Activated CD4-positive, alpha-beta T cell treated with anti-CD3 and anti-CD28 coated beads, Interleukin-2, amount 10 ng/mL, durations not matched to agents 7 days and 5 days (primary cell): ENCODE results near the gene YIPF3. TPM values are rescaled to one million over a fixed set of nuclear protein-coding genes. Genes with fewer than 3 reads are reported as not detected.
"Not testable (repeated sequence)": the region's sequence is repeated elsewhere in the genome, so short reads cannot be mapped to it uniquely, and the experiment has no call there.

Experiments used
- CTCF ChIA-PET: fragments of 350-600 bp; sonication (Branson Sonifier 250); formaldehyde crosslinking; loops from one replicate; lab custom pipeline; 2021; ENCODE audit warnings: antibody characterized with exemption; lab: Charles Lee
- POLR2A ChIA-PET: fragments of 350-600 bp; sonication (Branson Sonifier 250); formaldehyde crosslinking; loops from one replicate; lab custom pipeline; 2021; ENCODE audit warnings: antibody characterized with exemption; lab: Charles Lee
- DNase-seq: peaks from one replicate; pipeline ENCODE4 v3.0.0-alpha.2; 2020
- H3K27ac Mint-ChIP-seq: one replicate; pipeline ENCODE4 v1.8.0; 2021; ENCODE audit warnings: mild to moderate bottlenecking, moderate library complexity, mixed read lengths
- H3K27me3 Mint-ChIP-seq: one replicate; pipeline ENCODE4 v1.8.0; 2021; ENCODE audit warnings: mixed read lengths
- H3K36me3 Mint-ChIP-seq: one replicate; pipeline ENCODE4 v1.8.0; 2021; ENCODE audit warnings: low read depth, mixed read lengths
- H3K4me1 Mint-ChIP-seq: one replicate; pipeline ENCODE4 v1.8.0; 2021; ENCODE audit warnings: mixed read lengths
- H3K4me3 Mint-ChIP-seq: one replicate; pipeline ENCODE4 v1.8.0; 2021; ENCODE audit warnings: mild to moderate bottlenecking, moderate library complexity, mixed read lengths
- H3K9me3 Mint-ChIP-seq: one replicate; pipeline ENCODE4 v1.8.0; 2021; ENCODE audit warnings: mixed read lengths
- total RNA-seq, 2 experiments: library from RNA; stranded (reverse); gene quantifications; one replicate each; pipeline ENCODE4 v1.2.3, GENCODE V29; 2021

Gene YIPF3
- total RNA-seq, 2 experiments from 2014 or later, result 68.1 to 71.7 TPM

DNA sequence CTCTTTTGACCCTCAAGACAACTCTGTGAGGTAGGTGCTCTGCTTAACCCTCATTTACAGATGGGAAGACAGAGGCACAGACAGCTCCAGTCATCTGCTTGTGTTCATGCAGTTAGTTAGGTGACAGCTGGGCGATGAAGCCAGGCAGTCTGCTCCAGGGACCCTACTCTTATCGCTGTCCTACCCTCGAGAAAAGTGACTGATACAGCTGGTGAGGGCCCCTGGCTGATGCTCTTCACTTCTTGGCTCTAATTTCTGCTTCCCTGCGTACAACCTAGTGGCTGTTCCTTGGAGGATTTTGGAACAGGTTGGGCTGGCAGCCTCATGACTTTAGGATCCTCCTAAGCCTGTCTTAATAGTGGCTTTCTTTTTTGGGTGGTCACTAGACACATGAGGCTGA, 48.5 kb downstream of the YIPF3 start:
- Mint-ChIP-seq H3K9me3 (no peaks in the 10 kb centered on the region), H3K27me3 (peaks cover 16% of the 10 kb centered on the region), H3K4me1 (no peaks in the 10 kb centered on the region), H3K27ac (no peak overlapping the region), H3K4me3 (no peak overlapping the region), H3K36me3 (no peaks in the 10 kb centered on the region)
- CTCF ChIA-PET, result interaction anchor here (1.0 kb wide), 1 partner anchor 9 kb away, joined by 5 read pairs; the partner anchor contains the start of gene TJAP1
- POLR2A ChIA-PET, result no interaction called here
- no peak for DNase-seq

DNA sequence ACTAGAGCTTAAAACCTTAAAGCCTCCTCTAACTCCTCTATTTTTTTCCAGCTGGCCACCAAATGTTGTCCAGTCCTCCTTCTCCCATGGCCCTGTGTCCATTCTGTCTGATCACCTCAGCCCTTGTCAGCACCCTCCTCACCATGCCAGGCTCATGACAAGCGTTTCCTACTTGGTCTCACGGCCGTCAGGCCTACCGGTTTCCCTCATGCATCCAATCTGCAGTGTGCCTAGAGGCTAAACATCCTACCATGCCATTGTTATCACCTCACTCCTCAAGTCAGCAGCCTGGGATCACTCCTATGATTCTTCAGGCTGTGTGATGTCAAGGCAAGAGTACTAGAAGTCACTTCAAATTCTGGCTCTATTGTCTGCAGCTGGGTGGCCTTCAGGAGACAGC, 49.0 kb downstream of the YIPF3 start:
- Mint-ChIP-seq H3K4me1 (no peaks in the 10 kb centered on the region), H3K4me3 (no peak overlapping the region), H3K27ac (no peak overlapping the region), H3K27me3 (peaks cover 20% of the 10 kb centered on the region), H3K9me3 (no peaks in the 10 kb centered on the region), H3K36me3 (no peaks in the 10 kb centered on the region)
- CTCF ChIA-PET, result interaction anchor here (1.0 kb wide), 1 partner anchor 10 kb away, joined by 5 read pairs; the partner anchor contains the start of gene TJAP1
- POLR2A ChIA-PET, result no interaction called here
- no peak for DNase-seq

DNA sequence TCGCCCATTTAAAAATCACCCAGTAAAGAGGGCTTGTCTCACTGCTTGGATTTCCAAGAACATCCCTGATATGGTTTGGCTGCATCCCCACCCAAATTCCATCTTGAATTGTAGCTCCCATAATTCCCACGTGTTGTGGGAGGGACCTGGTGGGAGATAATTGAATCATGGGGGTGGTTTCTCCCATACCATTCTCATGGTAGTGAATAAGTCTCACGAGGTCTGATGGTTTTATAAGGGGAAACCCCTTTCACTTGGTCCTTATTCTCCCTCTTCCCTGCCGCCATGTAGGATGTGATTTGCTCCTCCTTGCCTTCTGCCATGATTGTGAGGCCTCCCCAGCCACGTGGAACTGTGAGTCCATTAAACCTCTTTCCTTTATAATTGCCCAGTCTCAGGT, 49.5 kb downstream of the YIPF3 start:
- H3K9me3 Mint-ChIP-seq, H3K4me3 Mint-ChIP-seq, DNase-seq, H3K4me1 Mint-ChIP-seq, POLR2A ChIA-PET, H3K27ac Mint-ChIP-seq, H3K36me3 Mint-ChIP-seq: not testable (repeated sequence)
- CTCF ChIA-PET, result interaction anchor here (1.0 kb wide), 1 partner anchor 10 kb away, joined by 5 read pairs; the partner anchor contains the start of gene TJAP1
- peaks cover 22% of the 10 kb centered on the region for H3K27me3 Mint-ChIP-seq

DNA sequence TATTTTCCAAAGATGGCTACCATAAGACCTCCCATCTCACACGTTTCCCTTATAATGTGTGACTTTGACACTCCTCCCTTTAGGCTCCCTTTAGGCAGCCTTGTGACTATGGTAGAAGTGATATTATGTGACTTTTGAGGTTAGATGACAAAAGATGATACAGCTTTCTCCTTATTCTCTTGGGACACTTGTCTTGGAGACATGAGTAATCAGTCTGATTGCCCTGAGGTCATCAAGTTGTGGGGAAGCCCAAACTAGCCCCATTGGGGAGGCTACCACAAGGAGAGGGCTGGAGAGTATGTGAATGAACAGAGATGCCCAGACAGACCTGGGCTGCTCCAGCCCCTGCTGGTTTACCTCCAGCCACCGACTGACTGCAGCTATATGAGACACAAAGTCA, 50.8 kb downstream of the YIPF3 start:
- ChIA-PET POLR2A (no interaction called here), CTCF (interaction anchor here (0.8 to 1.7 kb wide), 3 partner anchors 11 to 40 kb away, joined by 3 to 4 read pairs (median 3); partner anchors contain the start of gene TJAP1)
- H3K4me3 Mint-ChIP-seq, result no peak overlapping the region
- H3K27ac Mint-ChIP-seq, result no peak overlapping the region
- DNase-seq, result no peak
- H3K36me3 Mint-ChIP-seq, result no peaks in the 10 kb centered on the region
- H3K9me3 Mint-ChIP-seq, result no peaks in the 10 kb centered on the region
- no peaks in the 10 kb centered on the region for H3K4me1 Mint-ChIP-seq
- peaks cover 28% of the 10 kb centered on the region for H3K27me3 Mint-ChIP-seq

DNA sequence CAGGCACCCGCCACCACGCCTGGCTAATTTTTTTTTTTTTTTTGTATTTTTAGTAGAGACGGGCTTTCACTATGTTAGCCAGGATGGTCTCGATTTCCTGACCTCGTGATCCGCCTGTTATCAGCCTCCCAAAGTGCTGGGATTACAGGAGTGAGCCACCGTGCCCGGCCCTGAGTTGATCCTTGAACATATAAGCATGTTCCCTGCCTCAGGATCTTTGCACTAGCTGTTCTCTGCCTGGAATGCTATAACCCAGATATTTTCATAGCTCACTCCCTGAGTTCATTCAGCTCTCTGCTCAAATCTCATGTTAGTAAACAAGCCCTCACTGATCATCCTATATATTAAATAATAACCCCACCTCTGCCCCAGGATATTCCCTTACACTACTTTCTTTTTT, 52.4 kb downstream of the YIPF3 start:
- H3K27me3 Mint-ChIP-seq, result peaks cover 34% of the 10 kb centered on the region
- H3K4me3 Mint-ChIP-seq, result no peak overlapping the region
- H3K4me1 Mint-ChIP-seq, result no peaks in the 10 kb centered on the region
- H3K27ac Mint-ChIP-seq, result no peak overlapping the region
- DNase-seq, result no peak
- no peaks in the 10 kb centered on the region for H3K36me3 Mint-ChIP-seq
- no peaks in the 10 kb centered on the region for H3K9me3 Mint-ChIP-seq
- POLR2A ChIA-PET, result no interaction called here
- CTCF ChIA-PET, result interaction anchor here (0.6 to 1.6 kb wide), 3 partner anchors 15 to 680 kb away, joined by 3 to 4 read pairs (median 3); no protein-coding TSS in a partner anchor

DNA sequence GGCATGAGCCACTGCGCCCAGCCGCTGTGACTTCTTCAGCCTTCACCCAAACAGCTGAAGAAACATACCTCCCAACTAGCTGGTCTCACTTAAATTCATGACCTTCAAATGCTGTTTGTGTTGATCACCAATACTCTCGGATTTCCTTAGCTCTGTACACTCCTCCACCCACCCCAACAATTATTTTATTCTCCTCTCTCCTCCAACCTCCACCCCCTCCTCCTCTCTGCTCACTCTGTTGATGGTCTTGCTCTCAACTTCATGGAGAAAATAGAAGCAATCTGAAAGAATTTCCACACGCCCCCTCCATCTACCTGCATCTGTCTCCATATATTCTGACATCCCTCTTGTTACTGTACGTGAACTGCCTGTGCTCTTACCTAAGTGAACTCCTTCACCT, 54.8 kb downstream of the YIPF3 start:
- H3K27me3 Mint-ChIP-seq, result peaks cover 30% of the 10 kb centered on the region
- no peak for DNase-seq
- H3K27ac Mint-ChIP-seq, result no peak overlapping the region
- CTCF ChIA-PET, result no interaction called here
- no peaks in the 10 kb centered on the region for H3K4me1 Mint-ChIP-seq
- no peaks in the 10 kb centered on the region for H3K36me3 Mint-ChIP-seq
- no peak overlapping the region for H3K4me3 Mint-ChIP-seq
- H3K9me3 Mint-ChIP-seq, result no peaks in the 10 kb centered on the region
- POLR2A ChIA-PET, result no interaction called here

Other genes with a start within 250 kb of the YIPF3 start
- not detected for gene SLC22A7, start 218.7 kb downstream of the YIPF3 start, total RNA-seq
- under 1 TPM in 1 of 2 experiments, not detected in 1; 0.67 TPM for gene CRIP3, start 208.1 kb downstream of the YIPF3 start, total RNA-seq
- gene ZNF318, start 147.3 kb downstream of the YIPF3 start, total RNA-seq, result 10 to 100 TPM; 12.8 to 14.5 TPM
- 10 to 100 TPM; 47.1 to 53.2 TPM for gene ABCC10, start 89.4 kb downstream of the YIPF3 start, total RNA-seq
- gene DLK2, start 61.4 kb downstream of the YIPF3 start, total RNA-seq, result not detected
- gene TJAP1, start 39.4 kb downstream of the YIPF3 start, total RNA-seq, result 10 to 100 TPM; 36.5 to 41.8 TPM
- under 1 TPM; 0.48 to 0.52 TPM for gene LRRC73, start 6.6 kb downstream of the YIPF3 start, total RNA-seq
- gene POLR1C, start 163 bp upstream of the YIPF3 start, total RNA-seq, result 10 to 100 TPM; 23.1 to 33.4 TPM
- 10 to 100 TPM; 55.5 to 60.3 TPM for gene XPO5, start 59.1 kb upstream of the YIPF3 start, total RNA-seq
- gene POLH, start 59.3 kb upstream of the YIPF3 start, total RNA-seq, result 10 to 100 TPM; 80.3 to 87.0 TPM
- 10 to 100 TPM; 91.9 to 98.3 TPM for gene GTPBP2, start 112.3 kb upstream of the YIPF3 start, total RNA-seq
- 10 to 100 TPM; 41.8 to 44.3 TPM for gene MAD2L1BP, start 118.9 kb upstream of the YIPF3 start, total RNA-seq
- not detected for gene RSPH9, start 128.1 kb upstream of the YIPF3 start, total RNA-seq
- 10 to 100 TPM; 37.3 to 46.4 TPM for gene MRPS18A, start 170.9 kb upstream of the YIPF3 start, total RNA-seq